GM12875 (cell line): ENCODE results near the gene NRG3.

Experiments
- H3K4me3 ChIP-seq: one replicate; pipeline ENCODE4 v1.5.1; 2011; ENCODE audit warnings: low read depth, low read length, control low read depth
- CTCF ChIP-seq: IDR thresholded peaks from 2 replicates; pipeline ENCODE4 v1.5.1; 2011; ENCODE audit warnings: low read depth, mild to moderate bottlenecking, control low read depth, inconsistent platforms, low read length, moderate library complexity, borderline replicate concordance; ENCODE audit not compliant: insufficient read depth

NRG3 gene

GRCh38 chr10:82092111-82092510, 217.1 kb downstream of the NRG3 start:
- TF ChIP-seq CTCF: no peak
- no peak overlapping the region for H3K4me3 ChIP-seq

- no peak for TF ChIP-seq CTCF
- H3K4me3 ChIP-seq: no peak overlapping the region
Observed at GRCh38 chr10:82124713-82125112, 249.7 kb downstream of the NRG3 start.

- H3K4me3 ChIP-seq: no peak overlapping the region
- TF ChIP-seq CTCF: no peak
Observed at GRCh38 chr10:82128527-82128926, 253.5 kb downstream of the NRG3 start.

GRCh38 chr10:82136103-82136502, 261.1 kb downstream of the NRG3 start:
- TF ChIP-seq CTCF: no peak
- no peak overlapping the region for H3K4me3 ChIP-seq

GRCh38 chr10:82144153-82144552, 269.2 kb downstream of the NRG3 start:
- no peak for TF ChIP-seq CTCF
- H3K4me3 ChIP-seq: no peak overlapping the region

GRCh38 chr10:82148764-82149163, 273.8 kb downstream of the NRG3 start:
- TF ChIP-seq CTCF: no peak
- H3K4me3 ChIP-seq: no peak overlapping the region

- TF ChIP-seq CTCF: no peak
- no peak overlapping the region for H3K4me3 ChIP-seq
Observed at GRCh38 chr10:82149674-82150073, 274.7 kb downstream of the NRG3 start.
